Stimulated activated naive B cell treated with anti-CD40 and anti-IgM and Interleukin-4, amounts not matched to agents 10 μg/mL and 1 μg/mL and 100 μg/mL, for 72 hours (primary cell): ENCODE data around the gene CAMK2G.
A peak's percentile ranks its signal among the peaks of the same experiment; 100 is the strongest.
"Not testable (repeated sequence)": the region's sequence is repeated elsewhere in the genome, so short reads cannot be mapped to it uniquely, and the experiment has no call there.

Experiments used
- ATAC-seq, 2 donors: fragments of 150-1000 bp; cut with Tn5 transposase; replicated peaks; 2 replicates each; pipeline ENCODE4 v1.10.0; 2021; ENCODE audit warnings: moderate library complexity in 1 of 2
- DNase-seq: peaks from one replicate; pipeline ENCODE4 v3.0.0; 2021
- H3K27ac Mint-ChIP-seq: one replicate; pipeline ENCODE4 v1.8.0; 2022; ENCODE audit warnings: mild to moderate bottlenecking, mixed read lengths
- H3K27me3 Mint-ChIP-seq, 2 donors: one replicate each; pipeline ENCODE4 v1.8.0; 2022; ENCODE audit warnings: mixed read lengths in 2 of 2
- H3K36me3 Mint-ChIP-seq, 2 donors: one replicate each; pipeline ENCODE4 v1.8.0; 2022; ENCODE audit warnings: mixed read lengths in 2 of 2, mild to moderate bottlenecking in 1 of 2
- H3K4me1 Mint-ChIP-seq, 2 donors: one replicate each; pipeline ENCODE4 v1.8.0; 2022; ENCODE audit warnings: mixed read lengths in 2 of 2, mild to moderate bottlenecking in 1 of 2
- H3K4me3 Mint-ChIP-seq, 2 donors: one replicate each; pipeline ENCODE4 v1.8.0; 2022; ENCODE audit warnings: mild to moderate bottlenecking in 2 of 2, mixed read lengths in 2 of 2, moderate library complexity in 1 of 2
- H3K9me3 Mint-ChIP-seq, 2 donors: one replicate each; pipeline ENCODE4 v1.8.0; 2022; ENCODE audit warnings: mixed read lengths in 2 of 2, mild to moderate bottlenecking in 1 of 2

CAMK2G gene

DNA sequence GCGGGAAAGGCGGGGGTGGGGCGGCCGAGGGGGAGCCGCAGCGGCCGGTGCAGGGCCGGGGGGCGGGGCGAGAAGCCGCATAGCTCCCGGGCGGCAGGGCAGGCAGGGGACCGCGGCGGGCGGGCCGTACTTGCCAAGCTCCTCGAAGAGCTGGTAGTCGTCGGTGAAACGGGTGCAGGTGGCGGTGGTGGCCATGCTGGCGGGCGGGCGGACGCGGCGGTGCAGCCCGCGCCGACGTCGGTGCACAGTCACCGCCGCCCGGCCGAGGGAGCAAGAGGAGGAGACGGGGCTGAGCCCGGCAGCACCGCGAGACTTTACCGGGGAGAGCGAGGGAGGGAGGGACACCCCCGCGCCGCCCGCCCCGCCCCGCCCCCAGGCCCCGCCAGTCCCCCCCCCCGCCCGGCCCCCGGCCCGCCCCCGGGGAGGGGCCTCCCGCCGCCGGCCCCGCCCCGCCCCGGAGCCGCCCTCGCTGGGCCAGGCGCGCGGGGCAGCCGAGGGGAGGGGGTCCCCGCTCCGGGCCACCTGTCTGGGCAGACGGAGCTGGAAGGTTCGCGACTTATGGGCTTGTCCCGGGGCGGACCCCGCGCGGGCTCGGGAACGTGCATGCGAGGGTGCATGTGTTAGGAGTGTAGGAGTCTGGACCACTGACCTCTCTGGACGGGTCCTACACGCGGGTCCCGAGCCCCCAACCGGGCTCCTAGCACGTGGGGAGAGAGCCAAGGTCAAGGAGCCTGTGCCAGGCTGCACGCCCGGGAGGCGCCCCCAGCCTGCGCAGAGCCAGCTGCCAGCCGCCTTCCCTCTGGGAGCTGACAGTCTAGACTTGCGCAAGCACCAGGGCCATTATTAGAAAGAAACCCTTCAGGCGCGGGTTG lies at the start of gene CAMK2G:
Gene CAMK2G, minus strand, starts transcription at position 289 of the 872 bp plus-strand sequence. Its CDS starts 94 bp downstream, at position 195.
- ATAC-seq (peak; percentile 92 to 93), DNase-seq (peak; percentile 77)
- peaks cover 36 to 61% of the 10 kb centered on the region in 2 donors for H3K4me1 Mint-ChIP-seq
- H3K27ac Mint-ChIP-seq: peak within 1 kb of the TSS; percentile 95
- peaks cover 11 to 24% of the 10 kb centered on the region in 2 donors for H3K36me3 Mint-ChIP-seq
- no peaks in the 10 kb centered on the region for H3K9me3 Mint-ChIP-seq
- peak within 1 kb of the TSS; percentile 90 to 97 for H3K4me3 Mint-ChIP-seq
- H3K27me3 Mint-ChIP-seq: no peaks in the 10 kb centered on the region

DNA sequence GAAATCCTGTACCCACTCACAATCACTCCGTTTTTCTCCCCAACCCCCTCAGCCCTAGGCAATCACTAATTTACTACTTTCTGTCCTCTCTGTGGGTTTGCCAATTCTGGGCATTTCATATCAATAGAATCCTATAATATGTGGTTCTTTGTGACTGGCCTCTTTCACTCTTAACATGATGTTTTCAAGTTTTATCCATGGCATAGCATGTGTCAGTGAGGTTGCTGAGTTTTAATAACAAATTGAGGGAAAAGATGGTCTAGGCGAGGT lies 48.4 kb upstream of the CAMK2G start:
- no peaks in the 10 kb centered on the region for H3K27me3 Mint-ChIP-seq
- no peak for DNase-seq
- peaks cover 0 to 4% of the 10 kb centered on the region in 2 donors for H3K36me3 Mint-ChIP-seq
- peaks cover 10 to 23% of the 10 kb centered on the region in 2 donors for H3K4me1 Mint-ChIP-seq
- no peak for ATAC-seq
- H3K4me3 Mint-ChIP-seq: no peak overlapping the region
- H3K9me3 Mint-ChIP-seq: no peaks in the 10 kb centered on the region
- H3K27ac Mint-ChIP-seq: no peak overlapping the region

DNA sequence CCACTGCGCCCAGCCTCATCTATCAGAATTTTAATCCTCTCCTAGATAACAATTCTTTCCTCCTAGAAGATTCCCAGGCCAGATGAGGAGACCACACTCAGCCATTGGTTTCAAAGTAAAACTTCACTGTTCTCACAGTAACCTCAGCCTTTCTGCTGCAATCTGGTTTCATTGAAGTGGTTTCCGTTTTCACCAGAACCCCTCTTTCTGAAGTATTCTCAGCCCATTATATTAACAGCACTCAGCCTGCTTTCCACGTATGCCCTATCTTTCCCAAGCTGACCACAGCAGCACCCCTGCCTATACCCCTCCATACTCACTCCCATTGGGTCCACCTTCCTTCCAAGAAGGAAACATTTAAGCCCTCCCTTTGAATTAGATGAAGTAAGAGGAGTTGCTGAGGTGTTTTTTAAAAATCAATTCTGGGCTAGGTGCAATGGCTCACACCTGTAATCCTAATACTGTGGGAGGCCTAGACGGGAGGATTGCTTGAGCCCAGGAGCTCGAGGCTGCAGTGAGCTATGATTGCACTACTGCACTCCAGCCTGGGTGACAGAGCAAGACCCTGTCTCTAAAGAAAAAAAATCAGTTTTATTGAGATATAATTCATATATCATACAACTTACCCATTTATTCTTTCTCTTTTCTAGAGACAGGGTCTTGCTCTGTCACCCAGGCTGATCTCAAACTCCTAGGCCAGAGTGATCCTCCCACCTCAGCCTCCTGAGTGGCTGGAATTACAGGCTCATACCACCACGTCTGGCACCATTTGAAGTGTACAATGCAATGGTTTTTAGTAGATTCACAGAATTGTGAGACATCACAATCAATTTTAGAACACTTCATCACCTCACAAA lies 47.9 kb upstream of the CAMK2G start:
- peaks cover 10 to 23% of the 10 kb centered on the region in 2 donors for H3K4me1 Mint-ChIP-seq
- no peaks in the 10 kb centered on the region for H3K9me3 Mint-ChIP-seq
- H3K27me3 Mint-ChIP-seq: no peaks in the 10 kb centered on the region
- no peak overlapping the region for H3K4me3 Mint-ChIP-seq
- ATAC-seq (no peak), DNase-seq (no peak)
- H3K36me3 Mint-ChIP-seq: peaks cover 0 to 4% of the 10 kb centered on the region in 2 donors
- peak overlapping the region; percentile 72 for H3K27ac Mint-ChIP-seq

DNA sequence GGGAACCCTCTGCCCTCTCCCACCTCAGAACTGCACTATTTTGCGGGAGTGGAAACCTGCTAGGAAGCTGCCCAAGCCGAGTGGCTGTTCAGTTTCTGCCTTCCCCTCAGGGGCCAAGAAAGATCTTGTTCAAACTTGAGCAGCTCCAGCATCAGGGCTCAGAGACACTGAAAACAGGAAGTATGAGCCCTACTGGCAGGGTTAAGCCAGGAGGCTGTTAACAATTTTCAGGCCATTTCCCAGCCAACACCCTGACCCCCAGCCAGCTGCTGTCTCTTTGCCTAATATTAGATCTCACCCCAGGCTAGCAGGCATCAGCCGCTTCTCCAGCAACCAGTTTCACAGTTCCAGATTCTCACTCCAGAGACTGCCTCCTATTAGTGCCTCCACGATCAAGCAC lies 45.7 kb upstream of the CAMK2G start:
- Mint-ChIP-seq H3K9me3 (no peaks in the 10 kb centered on the region), H3K4me3 (no peak overlapping the region), H3K4me1 (peaks cover 13 to 19% of the 10 kb centered on the region in 2 donors), H3K36me3 (peaks cover 3 to 8% of the 10 kb centered on the region in 2 donors), H3K27ac (peak overlapping the region; percentile 90), H3K27me3 (no peaks in the 10 kb centered on the region)
- DNase-seq (peak; percentile 17), ATAC-seq (peak; percentile 91 to 95)

DNA sequence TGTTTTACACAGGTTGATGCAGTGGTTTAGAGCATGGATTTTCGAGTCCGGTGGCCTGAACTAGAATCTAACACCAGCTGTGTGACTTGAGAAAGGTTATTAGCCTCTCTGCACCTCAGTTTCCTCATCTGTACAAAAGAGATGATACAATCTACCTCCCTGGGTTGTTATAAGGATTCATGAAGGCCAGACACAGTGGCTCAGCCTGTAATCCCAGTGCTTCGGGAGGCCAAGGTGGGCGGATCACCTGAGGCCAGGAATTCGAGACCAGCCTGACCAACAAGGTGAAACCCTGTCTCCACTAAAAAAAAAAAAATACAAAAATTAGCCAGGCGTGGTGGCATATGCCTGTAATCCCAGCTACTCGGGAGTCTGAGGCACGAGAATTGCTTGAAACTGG lies 45.1 kb upstream of the CAMK2G start:
- not testable (repeated sequence) for H3K36me3 Mint-ChIP-seq, H3K27ac Mint-ChIP-seq, DNase-seq, ATAC-seq, H3K27me3 Mint-ChIP-seq, H3K4me3 Mint-ChIP-seq, H3K9me3 Mint-ChIP-seq
- H3K4me1 Mint-ChIP-seq: peaks cover 13 to 19% of the 10 kb centered on the region in 2 donors

DNA sequence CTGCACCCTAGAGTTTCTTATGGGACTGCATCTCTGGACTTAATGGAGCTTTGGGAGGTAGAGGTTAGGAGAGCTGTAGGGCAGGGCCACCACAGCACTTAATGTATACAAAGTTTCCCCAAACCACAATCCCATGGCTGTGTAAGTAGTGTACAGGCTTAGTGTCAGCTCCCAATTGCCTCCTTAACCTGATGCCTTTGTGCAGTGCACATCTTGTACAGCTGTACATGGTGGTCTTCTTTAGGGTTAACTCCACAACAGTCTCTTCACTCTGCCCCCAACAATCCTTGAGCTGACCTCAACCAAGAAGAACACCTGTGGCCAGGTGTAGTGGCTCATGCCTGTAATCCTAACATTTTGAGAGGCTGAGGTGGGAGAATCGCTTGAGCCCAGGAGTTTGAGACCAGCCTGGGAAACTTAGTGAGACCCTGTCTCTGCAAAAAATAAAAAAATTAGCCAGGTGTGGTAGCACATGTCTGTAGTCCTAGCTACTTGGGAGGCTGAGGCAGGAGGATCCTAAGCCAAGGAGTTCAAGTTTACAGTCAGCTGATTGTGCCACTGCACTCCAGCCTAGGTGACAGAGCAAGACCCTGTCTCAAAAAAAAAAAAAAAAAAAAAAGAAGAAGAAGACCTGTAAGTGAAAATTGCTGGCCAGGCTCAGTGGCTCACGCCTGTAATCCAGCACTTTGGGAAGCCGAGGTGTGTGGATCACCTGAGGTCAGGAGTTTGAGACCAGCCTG lies 43.4 kb upstream of the CAMK2G start:
- Mint-ChIP-seq H3K36me3 (peaks cover 3 to 8% of the 10 kb centered on the region in 2 donors), H3K4me3 (no peak overlapping the region), H3K9me3 (no peaks in the 10 kb centered on the region), H3K4me1 (peaks cover 16 to 19% of the 10 kb centered on the region in 2 donors), H3K27ac (peak overlapping the region; percentile 10), H3K27me3 (no peaks in the 10 kb centered on the region)
- no peak for DNase-seq
- no peak for ATAC-seq

DNA sequence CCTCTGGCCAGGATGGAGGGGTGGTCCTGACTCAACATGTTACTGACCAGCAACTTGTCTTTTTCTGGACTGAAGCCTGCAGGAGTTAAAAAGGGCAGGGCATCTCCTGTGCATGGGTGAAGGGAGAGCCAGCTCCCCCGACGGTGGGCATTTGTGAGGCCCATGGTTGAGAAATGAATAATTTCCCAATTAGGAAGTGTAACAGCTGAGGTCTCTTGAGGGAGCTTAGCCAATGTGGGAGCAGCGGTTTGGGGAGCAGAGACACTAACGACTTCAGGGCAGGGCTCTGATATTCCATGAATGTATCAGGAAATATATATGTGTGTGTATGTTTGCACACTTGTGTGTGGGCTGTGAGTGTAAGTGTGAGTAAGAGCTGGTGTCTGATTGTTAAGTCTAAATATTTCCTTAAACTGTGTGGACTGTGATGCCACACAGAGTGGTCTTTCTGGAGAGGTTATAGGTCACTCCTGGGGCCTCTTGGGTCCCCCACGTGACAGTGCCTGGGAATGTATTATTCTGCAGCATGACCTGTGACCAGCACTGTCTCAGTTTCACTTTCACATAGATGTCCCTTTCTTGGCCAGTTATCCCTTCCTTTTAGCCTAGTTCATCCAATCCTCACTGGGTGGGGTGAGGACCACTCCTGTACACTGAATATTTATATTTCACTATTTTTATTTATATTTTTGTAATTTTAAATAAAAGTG lies 42.6 kb upstream of the CAMK2G start:
- peak overlapping the region; percentile 42 for H3K27ac Mint-ChIP-seq
- peaks cover 3 to 8% of the 10 kb centered on the region in 2 donors for H3K36me3 Mint-ChIP-seq
- peaks cover 0 to 2% of the 10 kb centered on the region in 2 donors for H3K27me3 Mint-ChIP-seq
- H3K4me3 Mint-ChIP-seq: no peak overlapping the region
- no peak for DNase-seq
- H3K4me1 Mint-ChIP-seq: peaks cover 18 to 21% of the 10 kb centered on the region in 2 donors
- no peak for ATAC-seq
- H3K9me3 Mint-ChIP-seq: no peaks in the 10 kb centered on the region

DNA sequence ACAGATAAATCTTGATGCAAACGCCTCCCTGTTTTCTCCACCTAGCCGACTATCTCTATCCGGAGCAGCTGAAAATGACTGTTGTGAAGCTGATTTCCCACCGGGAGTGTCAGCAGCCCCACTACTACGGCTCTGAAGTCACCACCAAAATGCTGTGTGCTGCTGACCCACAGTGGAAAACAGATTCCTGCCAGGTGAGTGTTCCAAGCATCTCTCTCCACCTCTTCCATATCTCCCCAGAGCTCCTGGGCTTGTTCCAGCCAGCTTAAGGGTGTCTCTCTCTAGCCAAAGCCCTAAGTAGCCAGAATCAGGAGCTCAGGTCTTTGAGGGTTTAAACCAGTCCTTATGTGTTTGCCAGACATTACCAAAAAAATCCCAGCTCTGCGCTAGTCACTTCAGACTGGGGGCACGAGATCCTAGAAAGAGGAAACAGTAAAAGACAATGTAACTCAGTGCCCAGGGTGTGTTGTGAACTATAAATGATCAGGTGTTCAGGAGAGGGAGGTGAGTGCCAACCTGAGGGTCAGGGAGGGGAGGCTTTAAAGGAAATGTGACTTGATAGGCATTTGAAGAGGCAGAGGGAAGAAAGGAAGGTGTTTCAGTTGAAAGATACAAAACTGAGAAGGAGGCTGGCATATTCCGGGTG lies 41.0 kb upstream of the CAMK2G start:
- ATAC-seq (no peak), DNase-seq (no peak)
- Mint-ChIP-seq H3K9me3 (no peaks in the 10 kb centered on the region), H3K27me3 (peaks cover 5 to 8% of the 10 kb centered on the region in 2 donors), H3K4me3 (no peak overlapping the region), H3K27ac (peak overlapping the region; percentile 20), H3K4me1 (peaks cover 29 to 32% of the 10 kb centered on the region in 2 donors), H3K36me3 (peaks cover 3 to 8% of the 10 kb centered on the region in 2 donors)

DNA sequence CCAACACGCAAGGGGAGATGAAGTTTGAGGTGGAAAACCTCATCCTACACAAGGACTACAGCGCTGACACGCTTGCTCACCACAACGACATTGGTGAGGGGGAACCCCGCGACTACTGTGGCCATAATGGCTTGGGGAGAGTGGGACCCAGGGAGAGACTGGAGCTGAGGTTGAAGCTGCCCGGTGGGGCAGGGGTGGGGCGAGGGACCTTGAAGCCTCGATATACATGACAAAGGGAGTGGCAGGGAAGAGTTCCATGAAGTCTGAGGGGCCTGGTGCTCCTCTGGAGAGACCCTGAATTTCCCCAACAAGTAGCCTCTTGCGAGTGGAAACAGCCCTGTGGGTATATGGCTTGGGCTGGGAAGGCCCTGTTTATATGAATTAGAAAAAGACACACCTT lies 39.7 kb upstream of the CAMK2G start:
- H3K36me3 Mint-ChIP-seq: peaks cover 3 to 8% of the 10 kb centered on the region in 2 donors
- ATAC-seq: no peak
- H3K9me3 Mint-ChIP-seq: no peaks in the 10 kb centered on the region

DNA sequence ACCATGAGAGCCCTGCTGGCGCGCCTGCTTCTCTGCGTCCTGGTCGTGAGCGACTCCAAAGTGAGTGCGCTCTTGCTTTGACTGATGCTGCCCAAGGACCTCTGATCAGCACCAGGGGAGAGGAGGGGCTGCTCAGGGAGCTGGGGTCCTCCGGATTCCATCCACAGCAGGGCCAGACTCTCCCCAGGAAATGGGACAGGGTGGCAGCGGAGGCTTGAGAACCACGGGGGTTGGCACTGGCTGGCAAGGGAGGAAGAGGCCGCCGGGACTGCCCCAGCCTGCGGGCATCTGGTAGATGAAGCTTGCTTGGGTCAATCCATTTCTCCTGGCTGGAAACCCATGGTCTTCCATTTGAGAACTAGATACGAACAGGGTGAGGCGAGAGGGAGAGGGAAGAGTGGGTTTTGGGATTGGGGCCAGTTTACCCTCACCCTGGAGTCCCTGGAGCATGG lies 37.2 kb upstream of the CAMK2G start:
- H3K4me1 Mint-ChIP-seq: peaks cover 42 to 57% of the 10 kb centered on the region in 2 donors
- peak overlapping the region; percentile 88 for H3K27ac Mint-ChIP-seq
- H3K27me3 Mint-ChIP-seq: peaks cover 5 to 8% of the 10 kb centered on the region in 2 donors
- H3K4me3 Mint-ChIP-seq: peak overlapping the region; percentile 85 to 97
- ATAC-seq (peak in 1 of 2 donors; percentile 21), DNase-seq (no peak)
- H3K9me3 Mint-ChIP-seq: no peaks in the 10 kb centered on the region
- peaks cover 3 to 4% of the 10 kb centered on the region in 2 donors for H3K36me3 Mint-ChIP-seq

More for the DNA sequence above, 39.7 kb upstream of the CAMK2G start:
- DNase-seq: no peak
- H3K27ac Mint-ChIP-seq: no peak overlapping the region
- peaks cover 5 to 8% of the 10 kb centered on the region in 2 donors for H3K27me3 Mint-ChIP-seq
- no peak overlapping the region for H3K4me3 Mint-ChIP-seq
- peaks cover 34 to 39% of the 10 kb centered on the region in 2 donors for H3K4me1 Mint-ChIP-seq

DNA sequence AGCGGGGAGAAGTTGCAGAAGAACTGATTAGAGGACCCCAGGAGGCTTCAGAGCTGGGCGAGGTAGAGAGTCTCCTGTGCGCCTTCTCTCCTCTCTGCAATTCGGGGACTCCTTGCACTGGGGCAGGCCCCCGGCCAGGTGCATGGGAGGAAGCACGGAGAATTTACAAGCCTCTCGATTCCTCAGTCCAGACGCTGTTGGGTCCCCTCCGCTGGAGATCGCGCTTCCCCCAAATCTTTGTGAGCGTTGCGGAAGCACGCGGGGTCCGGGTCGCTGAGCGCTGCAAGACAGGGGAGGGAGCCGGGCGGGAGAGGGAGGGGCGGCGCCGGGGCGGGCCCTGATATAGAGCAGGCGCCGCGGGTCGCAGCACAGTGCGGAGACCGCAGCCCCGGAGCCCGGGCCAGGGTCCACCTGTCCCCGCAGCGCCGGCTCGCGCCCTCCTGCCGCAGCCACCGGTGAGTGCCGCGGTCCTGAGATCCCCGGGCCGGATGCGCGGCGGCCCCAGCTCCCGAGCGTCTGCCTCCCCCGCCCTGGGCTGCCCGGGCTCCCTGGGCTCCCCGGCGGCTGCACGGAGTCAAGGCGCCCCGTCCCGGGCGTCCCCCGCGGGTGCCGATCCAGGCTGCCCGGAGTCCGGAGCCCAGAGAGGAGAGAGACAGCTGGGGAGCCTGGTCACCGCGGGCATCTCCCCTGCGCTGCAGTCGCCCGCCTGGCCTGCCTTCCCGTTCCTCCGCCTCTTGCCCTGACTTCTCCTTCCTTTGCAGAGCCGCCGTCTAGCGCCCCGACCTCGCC lies 36.6 kb upstream of the CAMK2G start, which contains the start of gene PLAU:
Gene PLAU, plus strand, starts transcription at position 369 of the 789 bp plus-strand sequence. CDS start 424 bp downstream, outside the sequence.
- DNase-seq (peak; percentile 27), ATAC-seq (peak; percentile 22 to 41)
- H3K36me3 Mint-ChIP-seq: peaks cover 3 to 4% of the 10 kb centered on the region in 2 donors
- H3K27ac Mint-ChIP-seq: peak within 1 kb of the TSS; percentile 88
- H3K9me3 Mint-ChIP-seq: no peaks in the 10 kb centered on the region
- H3K4me1 Mint-ChIP-seq: peaks cover 41 to 56% of the 10 kb centered on the region in 2 donors
- peaks cover 5 to 8% of the 10 kb centered on the region in 2 donors for H3K27me3 Mint-ChIP-seq
- peak within 1 kb of the TSS; percentile 85 to 97 for H3K4me3 Mint-ChIP-seq

DNA sequence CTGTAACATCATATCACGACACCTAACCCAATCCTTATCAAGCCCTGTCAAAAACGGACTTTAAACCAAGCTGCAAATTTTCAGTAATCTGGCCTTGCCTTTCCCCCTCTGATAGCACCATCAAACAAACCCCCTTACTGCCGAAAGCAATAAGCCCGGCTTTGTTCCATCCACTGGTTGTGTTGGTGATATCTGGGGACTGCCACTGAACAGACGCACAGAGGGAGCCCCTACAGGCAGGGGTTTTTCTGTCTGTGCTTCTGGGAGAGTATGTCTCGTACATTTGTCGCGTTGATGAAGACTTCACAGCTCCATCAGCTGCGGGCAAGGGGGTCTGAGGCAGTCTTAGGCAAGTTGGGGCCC lies 36.0 kb upstream of the CAMK2G start:
- Mint-ChIP-seq H3K36me3 (peaks cover 0 to under 1% of the 10 kb centered on the region in 2 donors), H3K9me3 (no peaks in the 10 kb centered on the region), H3K4me1 (peaks cover 42 to 59% of the 10 kb centered on the region in 2 donors), H3K27ac (peak overlapping the region; percentile 82), H3K27me3 (peaks cover 7 to 11% of the 10 kb centered on the region in 2 donors), H3K4me3 (peak overlapping the region; percentile 85 to 87)
- DNase-seq: peak; percentile 14
- ATAC-seq: peak; percentile 22 to 26
